HEK293T (cell line): ENCODE measurements around the gene TGM4.

Source experiments
- CTCF ChIA-PET: fragments of 350-600 bp; formaldehyde crosslinking; extraction: SDS; loops from one replicate; lab custom pipeline; 2021; ENCODE audit warnings: antibody characterized with exemption, inconsistent platforms; lab: Yijun Ruan, JAX
- POLR2A ChIA-PET: fragments of 350-600 bp; formaldehyde crosslinking; extraction: SDS; loops from one replicate; lab custom pipeline; 2020; ENCODE audit warnings: antibody characterized with exemption, inconsistent platforms; lab: Yijun Ruan, JAX
- DNase-seq: peaks from one replicate; pipeline ENCODE4 v3.0.0; 2012; ENCODE audit warnings: mixed read lengths; ENCODE audit errors: extremely low spot score
- ARNT ChIP-seq: fragments of 450-650 bp; IDR thresholded peaks from 2 replicates; pipeline ENCODE4 v1.6.1; 2017; ENCODE audit warnings: mild to moderate bottlenecking
- BHLHE40 ChIP-seq: fragments of 450-650 bp; IDR thresholded peaks from 2 replicates; pipeline ENCODE4 v1.6.1; 2016; ENCODE audit warnings: mild to moderate bottlenecking, moderate library complexity, borderline replicate concordance
- CTBP1 ChIP-seq: fragments of 450-650 bp; IDR thresholded peaks from 2 replicates; pipeline ENCODE4 v1.6.1; 2016; ENCODE audit warnings: borderline replicate concordance
- ELF4 ChIP-seq: fragments of 450-650 bp; IDR thresholded peaks from 2 replicates; pipeline ENCODE4 v1.6.1; 2017; ENCODE audit warnings: antibody characterized with exemption
- FOXA1 ChIP-seq: fragments of 450-650 bp; IDR thresholded peaks from 2 replicates; pipeline ENCODE4 v1.6.1; 2016; ENCODE audit warnings: mild to moderate bottlenecking
- FOXK2 ChIP-seq: fragments of 450-650 bp; IDR thresholded peaks from 2 replicates; pipeline ENCODE4 v1.6.1; 2016; ENCODE audit warnings: mild to moderate bottlenecking
- FOXM1 ChIP-seq: fragments of 450-650 bp; IDR thresholded peaks from 2 replicates; pipeline ENCODE4 v1.6.1; 2017; ENCODE audit warnings: mild to moderate bottlenecking, borderline replicate concordance
- HDGF ChIP-seq: fragments of 450-650 bp; IDR thresholded peaks from 2 replicates; pipeline ENCODE4 v1.6.1; 2017; ENCODE audit warnings: antibody characterized with exemption, borderline replicate concordance
- L3MBTL2 ChIP-seq: fragments of 450-650 bp; conservative IDR thresholded peaks from 2 replicates; pipeline ENCODE4 v1.6.1; 2016; ENCODE audit warnings: mild to moderate bottlenecking
- LEF1 ChIP-seq: fragments of 450-650 bp; IDR thresholded peaks from 2 replicates; pipeline ENCODE4 v1.6.1; 2017; ENCODE audit warnings: mild to moderate bottlenecking, borderline replicate concordance
- NFRKB ChIP-seq: fragments of 450-650 bp; IDR thresholded peaks from 2 replicates; pipeline ENCODE4 v1.6.1; 2016; ENCODE audit warnings: mild to moderate bottlenecking, moderate library complexity
- PKNOX1 ChIP-seq: fragments of 450-650 bp; IDR thresholded peaks from 2 replicates; pipeline ENCODE4 v1.6.1; 2016
- SP1 ChIP-seq: fragments of 450-650 bp; IDR thresholded peaks from 2 replicates; pipeline ENCODE4 v1.6.1; 2017
- SUZ12 ChIP-seq: fragments of 450-650 bp; IDR thresholded peaks from 2 replicates; pipeline ENCODE4 v1.6.1; 2016; ENCODE audit warnings: mild to moderate bottlenecking
- TARDBP ChIP-seq: fragments of 450-650 bp; IDR thresholded peaks from 2 replicates; pipeline ENCODE4 v1.6.1; 2016
- ZNF384 ChIP-seq: fragments of 450-650 bp; IDR thresholded peaks from 2 replicates; pipeline ENCODE4 v1.6.1; 2016

Gene TGM4

GRCh38 chr3:44926921-44927320, 52.5 kb downstream of the TGM4 start:
- POLR2A ChIA-PET = no interaction called here
- no peak for DNase-seq
- CTCF ChIA-PET = interaction anchor here (1.0 kb wide), 2 partner anchors 12 kb away, joined by 3 to 5 read pairs; no protein-coding TSS in a partner anchor
- TF ChIP-seq SP1 (no peak), FOXM1 (no peak), ELF4 (no peak), PKNOX1 (no peak), CTBP1 (no peak), NFRKB (no peak), FOXK2 (no peak), HDGF (no peak), BHLHE40 (no peak), LEF1 (no peak), SUZ12 (no peak), FOXA1 (no peak), ARNT (no peak), ZNF384 (no peak), TARDBP (no peak), L3MBTL2 (no peak)

- TF ChIP-seq FOXK2 = no peak
- no peak for TF ChIP-seq CTBP1
- no peak for DNase-seq
- POLR2A ChIA-PET = no interaction called here
- CTCF ChIA-PET = interaction anchor here (1.0 kb wide), 1 partner anchor 12 kb away, joined by 5 read pairs; no protein-coding TSS in a partner anchor
These were observed 53.0 kb downstream of the TGM4 start for GRCh38 chr3:44927371-44927770.

GRCh38 chr3:44929782-44930181, 55.4 kb downstream of the TGM4 start:
- no peak for DNase-seq
- no peak for TF ChIP-seq NFRKB
- no peak for TF ChIP-seq SP1
- no peak for TF ChIP-seq BHLHE40
- TF ChIP-seq ZNF384 = no peak
- TF ChIP-seq ELF4 = no peak
- TF ChIP-seq LEF1 = no peak
- TF ChIP-seq FOXK2 = no peak
- TF ChIP-seq HDGF = no peak
- no peak for TF ChIP-seq L3MBTL2
- no peak for TF ChIP-seq TARDBP
- no peak for TF ChIP-seq ARNT
- no peak for TF ChIP-seq CTBP1
- no peak for TF ChIP-seq PKNOX1
- TF ChIP-seq FOXA1 = no peak
- no peak for TF ChIP-seq SUZ12
- TF ChIP-seq FOXM1 = no peak
- POLR2A ChIA-PET = no interaction called here

GRCh38 chr3:44930911-44931310, 56.5 kb downstream of the TGM4 start:
- DNase-seq = no peak
- POLR2A ChIA-PET = no interaction called here
- TF ChIP-seq ZNF384 = no peak
- TF ChIP-seq NFRKB = no peak
- TF ChIP-seq FOXK2 = no peak
- TF ChIP-seq SUZ12 = no peak
- no peak for TF ChIP-seq HDGF
- no peak for TF ChIP-seq PKNOX1
- TF ChIP-seq SP1 = no peak
- CTCF ChIA-PET = no interaction called here

More at GRCh38 chr3:44929782-44930181, 55.4 kb downstream of the TGM4 start:
- CTCF ChIA-PET = no interaction called here

GRCh38 chr3:44931791-44932190, 57.4 kb downstream of the TGM4 start:
- CTCF ChIA-PET = no interaction called here
- DNase-seq = no peak
- POLR2A ChIA-PET = no interaction called here
- TF ChIP-seq TARDBP = no peak

GRCh38 chr3:44932271-44932670, 57.9 kb downstream of the TGM4 start:
- no peak for DNase-seq
- TF ChIP-seq ZNF384 (no peak), FOXM1 (no peak), BHLHE40 (no peak), PKNOX1 (no peak), FOXK2 (no peak), NFRKB (no peak), CTBP1 (no peak), SUZ12 (no peak), FOXA1 (no peak), L3MBTL2 (no peak), ELF4 (no peak), SP1 (no peak), ARNT (no peak), TARDBP (no peak), HDGF (no peak), LEF1 (no peak)
- ChIA-PET POLR2A (no interaction called here), CTCF (no interaction called here)
